ENCODE data around the gene ZNF324B.
"Not testable (repeated sequence)": the region's sequence is repeated elsewhere in the genome, so short reads cannot be mapped to it uniquely, and the experiment has no call there.

Gene ZNF324B

GRCh38 chr19:58451358-58452101, at the start of gene ZNF324B:
Gene ZNF324B (plus strand): TSS chr19:58451622. CDS start chr19:58453702, 2,080 bp downstream.
- peak; percentile 87 for DNase-seq

- DNase-seq = no peak
These were observed 49.5 kb upstream of the ZNF324B start for GRCh38 chr19:58401840-58402421.

- DNase-seq = not testable (repeated sequence)
These were observed 47.4 kb upstream of the ZNF324B start for GRCh38 chr19:58403920-58404478.

GRCh38 chr19:58406818-58407657, 44.4 kb upstream of the ZNF324B start:
- DNase-seq = no peak

DNA sequence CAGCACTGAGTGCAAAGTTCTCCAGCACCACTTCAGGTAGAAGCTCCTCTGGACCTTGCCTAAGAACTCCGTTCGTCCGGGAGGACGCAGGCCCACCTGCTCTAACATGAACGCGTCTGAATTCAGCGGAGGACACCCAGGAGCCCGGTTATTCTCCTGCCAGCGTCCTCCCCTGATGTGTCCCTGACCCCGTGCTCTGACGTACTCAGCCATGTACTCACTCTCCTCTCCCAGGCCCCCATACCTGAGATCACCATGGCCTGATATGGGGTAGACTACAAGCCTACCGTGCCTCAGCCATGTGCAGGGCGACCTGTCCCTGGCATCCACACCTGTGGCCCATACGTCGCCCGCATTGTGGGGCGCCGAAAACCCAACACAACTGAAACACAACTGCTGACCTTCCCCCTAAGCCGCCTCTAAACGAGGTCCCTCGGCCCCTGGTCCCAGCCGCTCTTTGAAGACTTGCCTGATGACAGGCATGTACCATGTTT, 43.7 kb upstream of the ZNF324B start:
- DNase-seq = no peak

GRCh38 chr19:58408152-58409009, 43.0 kb upstream of the ZNF324B start, which contains the start of gene ZNF584:
Gene ZNF584 (plus strand): TSS chr19:58408649. CDS start chr19:58409148, 499 bp downstream.
- DNase-seq = peak; percentile 89

GRCh38 chr19:58409010-58409790, 42.2 kb upstream of the ZNF324B start:
- DNase-seq = no peak

DNA sequence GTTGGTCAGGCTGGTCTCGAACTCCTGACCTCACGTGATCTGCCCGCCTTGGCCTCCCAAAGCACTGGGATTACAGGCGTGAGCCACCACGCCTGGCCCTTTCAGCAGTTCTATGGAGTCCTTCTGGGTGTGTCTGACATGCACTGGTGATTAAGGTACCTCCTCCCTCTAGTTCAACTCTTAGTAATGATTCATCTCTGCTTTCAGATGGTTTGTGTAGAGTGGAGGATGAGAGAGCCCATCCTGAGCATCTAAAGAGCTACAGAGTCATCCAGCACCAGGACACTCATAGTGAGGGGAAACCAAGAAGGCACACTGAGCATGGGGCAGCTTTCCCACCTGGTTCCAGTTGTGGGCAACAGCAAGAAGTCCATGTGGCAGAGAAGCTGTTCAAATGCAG, 34.8 kb upstream of the ZNF324B start:
- no peak for DNase-seq

DNA sequence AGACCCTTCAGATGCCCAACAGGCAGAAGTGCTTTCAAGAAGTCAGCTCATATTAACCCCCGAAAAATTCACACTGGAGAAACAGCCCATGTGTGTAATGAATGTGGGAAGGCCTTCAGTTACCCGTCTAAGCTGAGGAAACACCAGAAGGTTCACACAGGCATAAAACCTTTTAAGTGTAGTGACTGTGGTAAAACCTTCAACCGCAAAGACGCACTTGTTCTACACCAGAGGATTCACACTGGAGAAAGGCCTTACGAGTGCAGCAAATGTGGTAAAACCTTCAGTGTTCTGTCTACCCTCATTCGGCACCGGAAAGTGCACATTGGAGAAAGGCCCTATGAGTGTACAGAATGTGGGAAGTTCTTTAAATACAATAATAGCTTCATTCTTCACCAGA, 34.4 kb upstream of the ZNF324B start:
- DNase-seq = no peak

DNA sequence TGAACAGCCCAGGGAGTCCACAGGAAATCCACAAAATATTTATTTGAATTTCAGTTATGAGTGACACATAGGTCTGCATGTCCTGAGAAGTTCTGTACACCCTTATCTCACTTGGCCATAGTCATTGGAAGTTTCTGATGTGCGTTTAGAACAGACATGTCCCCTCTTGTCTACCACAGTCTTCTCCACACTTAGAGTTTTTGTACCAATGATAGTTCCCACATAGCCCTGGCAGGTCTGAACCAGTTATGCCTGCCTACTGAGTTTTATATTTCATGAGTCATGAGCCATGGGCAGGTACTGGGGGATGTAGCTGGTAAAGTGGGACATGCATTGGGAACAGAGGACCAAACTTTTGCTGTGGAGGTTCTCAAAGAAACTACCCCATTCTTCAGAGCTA, 22.8 kb upstream of the ZNF324B start:
- DNase-seq = no peak

GRCh38 chr19:58429745-58430144, 21.7 kb upstream of the ZNF324B start:
- no peak for DNase-seq

DNA sequence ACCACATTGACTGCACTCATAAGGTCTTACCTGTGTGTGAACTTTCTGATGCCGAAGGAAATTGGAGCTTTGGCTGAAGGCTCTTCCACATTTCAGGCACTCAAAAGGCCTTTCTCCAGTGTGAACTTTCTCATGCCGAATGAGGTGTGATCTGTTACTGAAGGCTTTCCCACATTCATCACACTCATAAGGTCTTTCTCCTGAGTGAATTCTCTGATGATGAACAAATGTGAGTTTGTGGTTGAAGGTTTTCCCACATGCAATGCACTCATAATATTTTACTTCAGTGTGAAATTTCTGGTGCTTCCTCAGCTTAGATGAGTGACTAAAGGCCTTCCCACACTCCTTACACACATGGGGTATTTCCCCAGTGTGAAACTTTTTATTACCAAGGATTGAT, 17.2 kb upstream of the ZNF324B start:
- DNase-seq = no peak

GRCh38 chr19:58439576-58440554, 11.6 kb upstream of the ZNF324B start, which contains the start of gene ZNF132:
Gene ZNF132 (minus strand): TSS chr19:58440153. CDS start chr19:58439821, 332 bp downstream.
- DNase-seq = peak; percentile 99

GRCh38 chr19:58440556-58440955, 10.9 kb upstream of the ZNF324B start:
- no peak for DNase-seq

- not testable (repeated sequence) for DNase-seq
These were observed 8.4 kb upstream of the ZNF324B start for GRCh38 chr19:58442986-58443385.

- not testable (repeated sequence) for DNase-seq
These were observed 2.6 kb upstream of the ZNF324B start for GRCh38 chr19:58448860-58449259.

DNA sequence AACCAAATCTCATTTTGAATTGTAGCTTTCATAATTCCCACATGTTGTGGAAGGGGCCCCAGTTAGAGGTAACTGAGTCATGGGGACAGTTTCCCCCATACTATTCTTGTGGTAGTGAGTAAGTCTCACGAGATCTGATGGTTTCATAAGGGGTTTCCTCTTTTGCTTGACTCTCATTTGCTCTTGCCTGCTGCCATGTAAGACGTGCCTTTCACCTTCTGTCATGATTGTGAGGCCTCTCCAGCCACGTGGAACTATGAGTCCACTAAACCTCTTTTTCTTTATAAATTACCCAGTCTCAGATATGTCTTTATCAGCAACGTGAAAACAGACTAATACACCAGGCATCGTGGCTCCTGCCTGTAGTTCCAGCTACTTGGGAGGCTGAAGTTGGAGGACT, 1.4 kb upstream of the ZNF324B start:
- DNase-seq = not testable (repeated sequence)

DNA sequence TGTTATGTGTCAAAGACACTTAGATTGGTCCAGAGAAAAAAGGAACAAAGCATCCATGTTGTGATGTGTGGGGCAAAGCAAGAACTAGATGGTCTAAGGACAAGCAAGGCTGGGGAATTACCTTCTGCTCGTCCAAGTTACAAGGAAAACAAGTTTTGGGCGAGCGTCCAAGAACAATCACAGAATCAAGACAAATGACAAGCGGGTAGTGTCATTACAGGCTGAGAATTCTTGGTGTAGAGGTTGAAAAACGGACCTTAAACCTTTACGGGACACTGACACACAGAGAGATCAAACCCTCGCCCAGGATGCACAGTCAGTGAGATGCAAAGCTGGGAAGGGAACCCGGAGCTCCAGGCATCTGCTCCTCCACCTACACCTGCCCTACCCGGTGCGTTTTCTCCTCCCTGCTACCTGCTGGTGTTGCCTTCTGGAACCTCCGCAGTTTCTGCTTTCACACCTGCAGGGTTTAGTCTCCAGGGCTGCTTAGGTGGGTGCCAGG, 515 bp upstream of the ZNF324B start:
- no peak for DNase-seq

DNA sequence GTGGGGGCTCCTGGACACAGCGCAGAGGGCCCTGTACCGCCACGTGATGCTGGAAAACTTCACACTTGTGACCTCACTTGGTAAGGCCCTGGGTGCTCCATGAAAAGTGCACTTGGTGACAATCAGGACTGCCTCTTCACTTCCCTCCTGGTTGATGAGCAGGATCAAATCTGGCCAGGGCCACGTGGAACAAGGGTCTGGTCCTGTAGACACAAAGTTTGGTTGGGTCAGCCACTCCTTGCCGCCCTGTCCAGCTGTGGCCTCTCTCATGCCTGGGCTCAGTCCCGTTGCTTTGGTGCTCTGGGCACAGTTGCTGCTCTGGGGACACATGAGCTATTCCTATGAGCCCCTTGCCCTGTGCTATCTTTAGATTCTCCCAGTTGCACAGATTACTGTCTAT, 2.3 kb downstream of the ZNF324B start:
- DNase-seq = no peak

GRCh38 chr19:58455306-58455705, 3.9 kb downstream of the ZNF324B start:
- DNase-seq = no peak
